ENCODE results near the gene SEC31A.
"Not testable (repeated sequence)": the region's sequence is repeated elsewhere in the genome, so short reads cannot be mapped to it uniquely, and the experiment has no call there.

The SEC31A gene

GRCh38 chr4:82890901-82891706 lies at the start of gene SEC31A:
Gene SEC31A (minus strand): TSS chr4:82891153. CDS start chr4:82881936, 9,217 bp downstream.
- peak; percentile 98 for ATAC-seq
- no peaks in the 10 kb centered on the region for H3K27me3 Mint-ChIP-seq
- no peaks in the 10 kb centered on the region for H3K9me3 Mint-ChIP-seq
- peaks cover 35% of the 10 kb centered on the region for H3K4me1 Mint-ChIP-seq
- peaks cover 11% of the 10 kb centered on the region for H3K36me3 Mint-ChIP-seq
- H3K27ac Mint-ChIP-seq, result peak within 1 kb of the TSS; percentile 95
- peak within 1 kb of the TSS; percentile 88 for H3K4me3 Mint-ChIP-seq

- H3K4me3 Mint-ChIP-seq, result no peak overlapping the region
- no peaks in the 10 kb centered on the region for H3K27me3 Mint-ChIP-seq
- ATAC-seq, result no peak
- no peaks in the 10 kb centered on the region for H3K9me3 Mint-ChIP-seq
- peaks cover 63% of the 10 kb centered on the region for H3K36me3 Mint-ChIP-seq
- H3K27ac Mint-ChIP-seq, result no peak overlapping the region
- no peaks in the 10 kb centered on the region for H3K4me1 Mint-ChIP-seq
These were observed 48.5 kb upstream of the SEC31A start for GRCh38 chr4:82939414-82939813.

- Mint-ChIP-seq H3K27me3 (no peaks in the 10 kb centered on the region), H3K4me3 (no peak overlapping the region), H3K9me3 (no peaks in the 10 kb centered on the region), H3K27ac (no peak overlapping the region), H3K4me1 (peaks cover 7% of the 10 kb centered on the region), H3K36me3 (peaks cover 57% of the 10 kb centered on the region)
- no peak for ATAC-seq
These were observed 43.5 kb upstream of the SEC31A start for GRCh38 chr4:82934441-82934840.

- Mint-ChIP-seq H3K4me1 (peaks cover 7% of the 10 kb centered on the region), H3K4me3 (no peak overlapping the region), H3K9me3 (no peaks in the 10 kb centered on the region), H3K27me3 (no peaks in the 10 kb centered on the region), H3K27ac (no peak overlapping the region), H3K36me3 (peaks cover 45% of the 10 kb centered on the region)
- no peak for ATAC-seq
These were observed 40.1 kb upstream of the SEC31A start for GRCh38 chr4:82930848-82931755.

- no peak overlapping the region for H3K27ac Mint-ChIP-seq
- no peak overlapping the region for H3K4me3 Mint-ChIP-seq
- no peaks in the 10 kb centered on the region for H3K36me3 Mint-ChIP-seq
- H3K27me3 Mint-ChIP-seq, result no peaks in the 10 kb centered on the region
- no peak for ATAC-seq
- H3K9me3 Mint-ChIP-seq, result no peaks in the 10 kb centered on the region
- no peaks in the 10 kb centered on the region for H3K4me1 Mint-ChIP-seq
These were observed 30.8 kb upstream of the SEC31A start for GRCh38 chr4:82921795-82922194.

GRCh38 chr4:82919386-82919785 lies 28.4 kb upstream of the SEC31A start:
- Mint-ChIP-seq H3K4me1 (no peaks in the 10 kb centered on the region), H3K27me3 (no peaks in the 10 kb centered on the region), H3K9me3 (no peaks in the 10 kb centered on the region), H3K36me3 (peaks cover 6% of the 10 kb centered on the region), H3K4me3 (no peak overlapping the region), H3K27ac (no peak overlapping the region)
- no peak for ATAC-seq

GRCh38 chr4:82918091-82918490 lies 27.1 kb upstream of the SEC31A start:
- no peak for ATAC-seq
- Mint-ChIP-seq H3K9me3 (no peaks in the 10 kb centered on the region), H3K36me3 (peaks cover 13% of the 10 kb centered on the region), H3K27me3 (no peaks in the 10 kb centered on the region), H3K4me3 (no peak overlapping the region), H3K4me1 (no peaks in the 10 kb centered on the region), H3K27ac (no peak overlapping the region)

- not testable (repeated sequence) for ATAC-seq, H3K27me3 Mint-ChIP-seq
These were observed 23.0 kb upstream of the SEC31A start for GRCh38 chr4:82913968-82914367.

GRCh38 chr4:82913305-82913704 lies 22.4 kb upstream of the SEC31A start:
- no peaks in the 10 kb centered on the region for H3K9me3 Mint-ChIP-seq
- no peaks in the 10 kb centered on the region for H3K4me1 Mint-ChIP-seq
- H3K27ac Mint-ChIP-seq, result no peak overlapping the region

More at GRCh38 chr4:82913968-82914367, 23.0 kb upstream of the SEC31A start:
- H3K36me3 Mint-ChIP-seq, result peaks cover 21% of the 10 kb centered on the region
- not testable (repeated sequence) for H3K9me3 Mint-ChIP-seq, H3K27ac Mint-ChIP-seq, H3K4me1 Mint-ChIP-seq, H3K4me3 Mint-ChIP-seq

GRCh38 chr4:82909326-82909725 lies 18.4 kb upstream of the SEC31A start:
- peaks cover 14% of the 10 kb centered on the region for H3K36me3 Mint-ChIP-seq
- H3K27me3 Mint-ChIP-seq, result no peaks in the 10 kb centered on the region
- H3K4me3 Mint-ChIP-seq, result no peak overlapping the region
- no peaks in the 10 kb centered on the region for H3K9me3 Mint-ChIP-seq
- H3K4me1 Mint-ChIP-seq, result peaks cover 13% of the 10 kb centered on the region
- no peak overlapping the region for H3K27ac Mint-ChIP-seq
- ATAC-seq, result no peak

More at GRCh38 chr4:82913305-82913704, 22.4 kb upstream of the SEC31A start:
- H3K27me3 Mint-ChIP-seq, result no peaks in the 10 kb centered on the region
- ATAC-seq, result no peak
- H3K36me3 Mint-ChIP-seq, result peaks cover 21% of the 10 kb centered on the region
- H3K4me3 Mint-ChIP-seq, result no peak overlapping the region

GRCh38 chr4:82906469-82906868 lies 15.5 kb upstream of the SEC31A start:
- Mint-ChIP-seq H3K4me1 (peaks cover 13% of the 10 kb centered on the region), H3K4me3 (no peak overlapping the region), H3K9me3 (no peaks in the 10 kb centered on the region), H3K36me3 (peaks cover 8% of the 10 kb centered on the region), H3K27me3 (no peaks in the 10 kb centered on the region), H3K27ac (no peak overlapping the region)
- ATAC-seq, result no peak

- peak; percentile 42 for ATAC-seq
- Mint-ChIP-seq H3K27ac (peak overlapping the region; percentile 28), H3K4me3 (peak overlapping the region; percentile 30), H3K9me3 (no peaks in the 10 kb centered on the region), H3K27me3 (no peaks in the 10 kb centered on the region), H3K36me3 (no peaks in the 10 kb centered on the region), H3K4me1 (peaks cover 13% of the 10 kb centered on the region)
These were observed 14.3 kb upstream of the SEC31A start for GRCh38 chr4:82905205-82905604.

GRCh38 chr4:82903737-82904136 lies 12.8 kb upstream of the SEC31A start:
- no peak for ATAC-seq
- no peak overlapping the region for H3K27ac Mint-ChIP-seq
- no peak overlapping the region for H3K4me3 Mint-ChIP-seq

GRCh38 chr4:82901183-82901718 lies 10.3 kb upstream of the SEC31A start:
- H3K4me1 Mint-ChIP-seq, result peaks cover 35% of the 10 kb centered on the region
- H3K36me3 Mint-ChIP-seq, result peaks cover 6% of the 10 kb centered on the region
- ATAC-seq, result no peak
- H3K9me3 Mint-ChIP-seq, result no peaks in the 10 kb centered on the region
- no peaks in the 10 kb centered on the region for H3K27me3 Mint-ChIP-seq
- H3K4me3 Mint-ChIP-seq, result no peak overlapping the region
- no peak overlapping the region for H3K27ac Mint-ChIP-seq

More at GRCh38 chr4:82903737-82904136, 12.8 kb upstream of the SEC31A start:
- H3K9me3 Mint-ChIP-seq, result no peaks in the 10 kb centered on the region
- peaks cover 19% of the 10 kb centered on the region for H3K4me1 Mint-ChIP-seq
- no peaks in the 10 kb centered on the region for H3K36me3 Mint-ChIP-seq
- no peaks in the 10 kb centered on the region for H3K27me3 Mint-ChIP-seq
